ENCODE results near the gene MYADM.
A peak's percentile ranks its signal among the peaks of the same experiment; 100 is the strongest.

The MYADM gene

GRCh38 chr19:53908106-53908934, 40.6 kb downstream of the MYADM start:
- no peak for TF ChIP-seq CTCF (IDR thresholded peaks at IDR 0.05; ENCODE audit: borderline replicate concordance, insufficient read depth, low read depth, low read length)
- H3K4me3 ChIP-seq (ENCODE audit: low read depth, low read length), result no peak overlapping the region

GRCh38 chr19:53908935-53909415, 41.3 kb downstream of the MYADM start, which contains the start of gene CACNG7:
CACNG7 (plus strand) TSS chr19:53909278; CDS start chr19:53912832, 3,554 bp downstream.
- H3K4me3 ChIP-seq (ENCODE audit: low read depth, low read length), result no peak within 1 kb of the TSS
- TF ChIP-seq CTCF (IDR thresholded peaks at IDR 0.05; ENCODE audit: borderline replicate concordance, insufficient read depth, low read depth, low read length), result no peak

GRCh38 chr19:53909471-53910169, 41.9 kb downstream of the MYADM start:
- no peak overlapping the region for H3K4me3 ChIP-seq (ENCODE audit: low read depth, low read length)
- TF ChIP-seq CTCF (IDR thresholded peaks at IDR 0.05; ENCODE audit: borderline replicate concordance, insufficient read depth, low read depth, low read length), result no peak

GRCh38 chr19:53910170-53910518, 42.5 kb downstream of the MYADM start:
- TF ChIP-seq CTCF (IDR thresholded peaks at IDR 0.05; ENCODE audit: borderline replicate concordance, insufficient read depth, low read depth, low read length), result no peak
- H3K4me3 ChIP-seq (ENCODE audit: low read depth, low read length), result no peak overlapping the region

GRCh38 chr19:53912653-53913052, 45.0 kb downstream of the MYADM start:
- 0 out of 2 replicates have a peak, but pooled peaks have one; percentile 14 for TF ChIP-seq CTCF (IDR thresholded peaks at IDR 0.05; ENCODE audit: borderline replicate concordance, insufficient read depth, low read depth, low read length)
- no peak overlapping the region for H3K4me3 ChIP-seq (ENCODE audit: low read depth, low read length)

- H3K4me3 ChIP-seq (ENCODE audit: low read depth, low read length), result no peak overlapping the region
- TF ChIP-seq CTCF (IDR thresholded peaks at IDR 0.05; ENCODE audit: borderline replicate concordance, insufficient read depth, low read depth, low read length), result no peak
These were observed 47.3 kb downstream of the MYADM start for GRCh38 chr19:53915000-53915399.

Data from GM12875 (cell line).